ENCODE measurements around the gene FRAT1. TPM values are rescaled to one million over a fixed set of nuclear protein-coding genes. Genes with fewer than 3 reads are reported as not detected.

Gene FRAT1
- total RNA-seq, 4 donors from 2014 or later = 1.7 to 6.1 (median 3.9) TPM

DNA sequence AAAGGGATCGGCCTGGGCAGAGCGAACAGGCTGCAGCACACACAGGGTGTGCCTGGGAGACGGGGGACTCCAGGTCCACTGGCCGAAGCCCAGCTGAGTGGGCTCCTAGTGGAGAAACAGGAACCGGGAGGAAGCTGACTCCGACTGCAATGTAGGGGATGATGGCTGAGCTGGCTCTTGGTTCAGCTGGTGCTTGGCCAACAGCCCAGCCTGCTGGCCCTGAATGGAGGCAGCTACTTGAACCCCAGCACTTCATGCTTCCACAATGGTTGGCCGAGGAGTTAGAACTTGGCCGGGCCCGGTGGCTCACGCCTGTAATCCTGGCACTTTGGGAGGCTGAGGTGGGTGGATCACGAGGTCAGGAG is 42.4 kb downstream of the FRAT1 start:
- Histone ChIP-seq H3K4me3 (no peak overlapping the region), H3K36me3 (peaks cover 20 to 98% (median 23%) of the 10 kb centered on the region in 3 donors), H3K9me3 (no peaks in the 10 kb centered on the region), H3K4me1 (peaks cover 0 to 12% (median 0%) of the 10 kb centered on the region in 3 donors), H3K27me3 (no peaks in the 10 kb centered on the region), H3K27ac (no peak overlapping the region)
- intact Hi-C loops (cut with DNase I) = no loop called here
- no peak for DNase-seq
- 65 to 83% methylated on average over 2 to 10 of the region's 11 CpGs for WGBS, 2 donors
- no peak for TF ChIP-seq POLR2A (IDR thresholded peaks at IDR 0.05)
- TF ChIP-seq, protein P1, sequence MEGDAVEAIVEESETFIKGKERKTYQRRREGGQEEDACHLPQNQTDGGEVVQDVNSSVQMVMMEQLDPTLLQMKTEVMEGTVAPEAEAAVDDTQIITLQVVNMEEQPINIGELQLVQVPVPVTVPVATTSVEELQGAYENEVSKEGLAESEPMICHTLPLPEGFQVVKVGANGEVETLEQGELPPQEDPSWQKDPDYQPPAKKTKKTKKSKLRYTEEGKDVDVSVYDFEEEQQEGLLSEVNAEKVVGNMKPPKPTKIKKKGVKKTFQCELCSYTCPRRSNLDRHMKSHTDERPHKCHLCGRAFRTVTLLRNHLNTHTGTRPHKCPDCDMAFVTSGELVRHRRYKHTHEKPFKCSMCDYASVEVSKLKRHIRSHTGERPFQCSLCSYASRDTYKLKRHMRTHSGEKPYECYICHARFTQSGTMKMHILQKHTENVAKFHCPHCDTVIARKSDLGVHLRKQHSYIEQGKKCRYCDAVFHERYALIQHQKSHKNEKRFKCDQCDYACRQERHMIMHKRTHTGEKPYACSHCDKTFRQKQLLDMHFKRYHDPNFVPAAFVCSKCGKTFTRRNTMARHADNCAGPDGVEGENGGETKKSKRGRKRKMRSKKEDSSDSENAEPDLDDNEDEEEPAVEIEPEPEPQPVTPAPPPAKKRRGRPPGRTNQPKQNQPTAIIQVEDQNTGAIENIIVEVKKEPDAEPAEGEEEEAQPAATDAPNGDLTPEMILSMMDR (IDR thresholded peaks at IDR 0.05) = no peak

- TF ChIP-seq, protein P1 (IDR thresholded peaks at IDR 0.05) = no peak
- TF ChIP-seq POLR2A (IDR thresholded peaks at IDR 0.05) = no peak
- 75 to 83% methylated on average over 10 to 11 of the region's 11 CpGs for WGBS, 2 donors
These were observed 43.4 kb downstream of the FRAT1 start for GRCh38 chr10:97362310-97363033.

GRCh38 chr10:97363071-97363470 is 44.0 kb downstream of the FRAT1 start:
- TF ChIP-seq, protein P1 (IDR thresholded peaks at IDR 0.05) = no peak
- no peak for TF ChIP-seq POLR2A (IDR thresholded peaks at IDR 0.05)
- H3K27ac ChIP-seq = no peak overlapping the region
- no peak for DNase-seq
- H3K9me3 ChIP-seq = no peaks in the 10 kb centered on the region
- H3K36me3 ChIP-seq = peaks cover 27 to 98% (median 27%) of the 10 kb centered on the region in 3 donors
- no peak overlapping the region for H3K4me3 ChIP-seq
- intact Hi-C loops (cut with DNase I) = no loop called here
- peaks cover 0 to 7% (median 0%) of the 10 kb centered on the region in 3 donors for H3K4me1 ChIP-seq
- no peaks in the 10 kb centered on the region for H3K27me3 ChIP-seq
- whole genome bisulfite sequencing, 2 donors = 88 to 100% methylated on average over 2 to 3 of the region's 4 CpGs

More at GRCh38 chr10:97362310-97363033, 43.4 kb downstream of the FRAT1 start:
- H3K27me3 ChIP-seq = no peaks in the 10 kb centered on the region
- H3K9me3 ChIP-seq = no peaks in the 10 kb centered on the region
- no peak for DNase-seq
- no peak overlapping the region for H3K4me3 ChIP-seq
- no peak overlapping the region for H3K27ac ChIP-seq
- H3K36me3 ChIP-seq = peaks cover 27 to 98% (median 27%) of the 10 kb centered on the region in 3 donors
- H3K4me1 ChIP-seq = peaks cover 0 to 7% (median 0%) of the 10 kb centered on the region in 3 donors
- intact Hi-C loops (cut with DNase I) = no loop called here

DNA sequence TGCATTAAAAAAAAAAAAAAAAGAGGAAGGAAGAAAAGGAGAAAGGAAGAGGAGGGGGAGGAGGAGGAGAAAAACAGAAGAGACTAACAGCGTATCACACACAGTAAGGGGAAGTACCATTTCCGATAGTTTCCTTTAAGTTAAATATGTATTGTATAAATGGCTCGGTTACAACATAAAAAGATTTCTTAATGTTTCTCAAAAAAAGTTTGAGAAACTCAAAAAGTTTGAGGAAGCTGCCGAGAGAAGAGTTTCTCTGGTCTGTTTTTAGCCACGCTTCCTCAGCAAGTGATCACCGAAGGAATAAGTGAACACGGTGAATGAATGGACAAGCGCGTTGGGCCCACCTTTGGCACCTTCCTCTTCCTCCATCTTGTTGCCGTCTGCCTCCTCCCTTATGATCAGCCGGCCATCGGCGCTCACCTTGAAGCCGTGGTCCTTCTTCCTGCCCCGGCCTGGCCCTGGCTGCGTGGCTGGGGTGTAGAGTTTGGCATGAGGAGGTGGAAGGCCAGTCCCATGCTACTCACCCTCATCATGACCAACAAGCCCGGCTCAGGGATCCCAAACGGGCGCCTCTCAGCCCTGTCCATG is 46.8 kb downstream of the FRAT1 start:
- H3K9me3 ChIP-seq = no peaks in the 10 kb centered on the region
- no peak overlapping the region for H3K4me3 ChIP-seq
- intact Hi-C loops (cut with DNase I) = no loop called here
- DNase-seq = no peak
- H3K27me3 ChIP-seq = no peaks in the 10 kb centered on the region
- peaks cover 26 to 98% (median 30%) of the 10 kb centered on the region in 3 donors for H3K36me3 ChIP-seq
- peaks cover 0 to 4% (median 0%) of the 10 kb centered on the region in 3 donors for H3K4me1 ChIP-seq
- WGBS, 2 donors = 66 to 73% methylated on average over 15 to 16 of the region's 19 CpGs
- H3K27ac ChIP-seq = peak overlapping the region in 1 of 4 donors; percentile 64
- TF ChIP-seq, protein P1 (IDR thresholded peaks at IDR 0.05) = no peak
- no peak for TF ChIP-seq POLR2A (IDR thresholded peaks at IDR 0.05)

DNA sequence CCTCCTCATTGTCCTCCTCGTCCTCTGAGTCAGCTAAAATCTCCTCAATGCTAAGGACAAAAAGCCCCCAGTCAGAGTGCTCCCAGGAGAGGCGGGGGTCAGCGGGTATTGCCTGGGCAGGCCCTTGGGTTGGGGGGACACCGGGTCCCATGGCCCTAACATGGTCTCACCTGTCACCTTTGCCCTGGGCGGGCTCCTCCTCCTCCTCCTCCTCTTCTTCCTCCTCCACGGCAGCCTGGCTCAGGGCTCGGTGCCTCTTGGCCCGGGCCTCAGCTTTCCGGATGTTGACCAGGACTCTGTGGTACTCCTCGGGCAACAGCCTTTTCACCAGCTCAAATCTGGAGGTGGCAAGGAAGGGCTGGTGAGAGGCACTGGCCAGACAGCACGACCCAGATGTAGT is 47.5 kb downstream of the FRAT1 start:
- intact Hi-C loops (cut with DNase I) = no loop called here
- no peak for DNase-seq
- H3K27me3 ChIP-seq = no peaks in the 10 kb centered on the region
- H3K4me3 ChIP-seq = no peak overlapping the region
- H3K27ac ChIP-seq = peak overlapping the region in 1 of 4 donors; percentile 64
- peaks cover 26 to 98% (median 31%) of the 10 kb centered on the region in 3 donors for H3K36me3 ChIP-seq
- H3K9me3 ChIP-seq = no peaks in the 10 kb centered on the region
- TF ChIP-seq, protein P1 (IDR thresholded peaks at IDR 0.05) = no peak
- no peak for TF ChIP-seq POLR2A (IDR thresholded peaks at IDR 0.05)
- no peaks in the 10 kb centered on the region for H3K4me1 ChIP-seq
- WGBS, 2 donors = 88 to 91% methylated on average over 8 to 10 of the region's 11 CpGs

All from esophagus squamous epithelium (tissue), 5 donors.